Thyroid gland (tissue), 4 donors: ENCODE results near the gene DET1. TPM values are rescaled to one million over a fixed set of nuclear protein-coding genes. Genes with fewer than 3 reads are reported as not detected.

Experiments
- DNase-seq, 2 donors: peaks; one replicate each; pipeline ENCODE4 v3.0.0-alpha.2; 2019
- H3K27ac ChIP-seq, 3 donors: fragments of 200-600 bp; sonication (generic); 1 replicate in 2 of 3; 2 replicates in 1 of 3; pipeline ENCODE4 v1.5.1; 2016 to 2019; ENCODE audit warnings: mild to moderate bottlenecking in 1 of 3, moderate library complexity in 1 of 3
- H3K27me3 ChIP-seq: fragments of 200-600 bp; sonication (generic); one replicate; pipeline ENCODE4 v1.5.1; 2019
- H3K36me3 ChIP-seq, 2 donors: fragments of 200-600 bp; sonication (generic); one replicate each; pipeline ENCODE4 v1.5.1; 2016 to 2019
- H3K4me1 ChIP-seq, 2 donors: fragments of 200-600 bp; sonication (generic); one replicate each; pipeline ENCODE4 v1.5.1; 2017 to 2019
- H3K4me3 ChIP-seq, 3 donors: fragments of 200-600 bp; sonication (generic); replicated peaks in 1 of 3; 1 replicate in 2 of 3; 2 replicates in 1 of 3; pipeline ENCODE4 v1.5.1; 2016; ENCODE audit warnings: mild to moderate bottlenecking in 1 of 3
- H3K9me3 ChIP-seq: fragments of 200-600 bp; sonication (generic); one replicate; pipeline ENCODE4 v1.5.1; 2017
- POLR2A ChIP-seq, 2 donors: fragments of 450-650 bp; IDR thresholded peaks; one replicate each; pipeline ENCODE4 v1.6.1; 2017; ENCODE audit warnings: antibody characterized with exemption in 2 of 2, mild to moderate bottlenecking in 2 of 2, moderate library complexity in 1 of 2
- WGBS, 2 donors: methylation state at CpG; one replicate each; pipeline ENCODE4 v1.1.5; 2017; 5-methylcytosine and 5-hydroxymethylcytosine counted together
- intact Hi-C: fragments of 100-400 bp; cut with DNase I; formaldehyde crosslinking; loops from one replicate; pipeline ENCODE4 v1.15.1; 2023
- small RNA-seq: library from RNA; depleted of rRNA; stranded (forward); fragments of <200 nt; gene quantifications from one replicate; pipeline ENCODE3, GENCODE V24; 2016
- total RNA-seq, 4 donors: library from RNA; depleted of rRNA; stranded (reverse); fragments of >200 nt; gene quantifications; one replicate each; pipeline ENCODE4 v1.2.3, GENCODE V29; 2016
- TF ChIP-seq, protein P1 (sequence below), 6 experiments: fragments of 200-600 bp in 3 of 6; fragments of 450-650 bp in 3 of 6; sonication (generic) in 3 of 6; IDR thresholded peaks; one replicate each; pipeline ENCODE4 v1.5.1; 2016 to 2019; ENCODE audit warnings: antibody characterized with exemption in 6 of 6, mild to moderate bottlenecking in 2 of 6, inconsistent platforms in 1 of 6, moderate library complexity in 1 of 6

The DET1 gene
- total RNA-seq, 4 donors from 2014 or later = 8.8 to 11.2 (median 10.6) TPM

DNA sequence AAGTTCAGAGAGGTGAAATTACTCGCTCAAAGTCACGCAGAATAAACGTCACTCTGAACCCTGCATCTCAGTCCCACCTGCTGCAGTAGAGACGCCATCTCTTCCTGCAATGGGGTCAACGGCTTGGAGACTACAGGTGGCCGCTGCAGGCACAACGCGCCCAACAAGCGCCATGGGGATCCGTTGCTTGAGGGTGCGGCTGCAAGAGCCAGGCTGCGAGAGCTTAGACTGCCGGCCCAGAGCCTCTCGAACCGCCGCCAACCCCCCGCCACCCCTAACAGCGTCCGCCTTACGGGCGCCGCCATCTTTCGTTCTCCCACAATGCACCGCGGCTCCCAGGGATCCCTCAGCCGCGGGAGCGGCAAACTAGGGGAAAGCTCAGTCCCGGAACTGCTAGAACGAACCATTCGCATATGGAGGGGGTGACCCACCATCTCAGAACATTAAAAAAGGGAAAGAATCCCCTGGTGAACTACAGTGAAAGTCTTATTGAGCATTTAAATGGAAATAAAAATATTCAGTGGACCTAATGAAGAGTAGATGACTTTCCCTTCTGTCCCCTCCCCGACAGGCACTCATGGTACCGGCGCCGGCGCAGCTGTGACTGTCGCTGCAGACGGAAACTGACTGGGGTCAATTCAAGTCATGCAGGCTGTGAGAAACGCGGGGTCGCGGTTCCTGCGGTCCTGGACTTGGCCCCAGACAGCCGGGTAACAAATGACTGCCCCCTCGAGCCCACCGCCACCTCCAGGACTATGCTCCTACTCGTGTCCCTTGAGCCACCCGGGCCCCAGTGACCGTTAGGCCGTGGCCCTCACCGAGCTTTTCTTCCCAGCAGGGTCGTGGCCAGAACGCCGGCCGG lies 79.2 kb downstream of the DET1 start, which contains the start of the genes MRPL46 and MRPS11:
Gene MRPL46, minus strand, starts transcription at position 316 of the 862 bp plus-strand sequence. Its CDS starts 11 bp downstream, at position 305.
Gene MRPS11, plus strand, starts transcription at position 636 of the 862 bp plus-strand sequence. Its CDS starts 10 bp downstream, at position 646.
- Histone ChIP-seq H3K9me3 (no peaks in the 10 kb centered on the region), H3K4me1 (peaks cover 19 to 37% of the 10 kb centered on the region in 2 donors), H3K27ac (peak within 1 kb of the TSS; percentile 90 to 98 (median 91)), H3K27me3 (no peaks in the 10 kb centered on the region), H3K36me3 (peaks cover 23 to 25% of the 10 kb centered on the region in 2 donors), H3K4me3 (peak within 1 kb of the TSS; percentile 44 to 83 (median 66))
- TF ChIP-seq, protein P1, sequence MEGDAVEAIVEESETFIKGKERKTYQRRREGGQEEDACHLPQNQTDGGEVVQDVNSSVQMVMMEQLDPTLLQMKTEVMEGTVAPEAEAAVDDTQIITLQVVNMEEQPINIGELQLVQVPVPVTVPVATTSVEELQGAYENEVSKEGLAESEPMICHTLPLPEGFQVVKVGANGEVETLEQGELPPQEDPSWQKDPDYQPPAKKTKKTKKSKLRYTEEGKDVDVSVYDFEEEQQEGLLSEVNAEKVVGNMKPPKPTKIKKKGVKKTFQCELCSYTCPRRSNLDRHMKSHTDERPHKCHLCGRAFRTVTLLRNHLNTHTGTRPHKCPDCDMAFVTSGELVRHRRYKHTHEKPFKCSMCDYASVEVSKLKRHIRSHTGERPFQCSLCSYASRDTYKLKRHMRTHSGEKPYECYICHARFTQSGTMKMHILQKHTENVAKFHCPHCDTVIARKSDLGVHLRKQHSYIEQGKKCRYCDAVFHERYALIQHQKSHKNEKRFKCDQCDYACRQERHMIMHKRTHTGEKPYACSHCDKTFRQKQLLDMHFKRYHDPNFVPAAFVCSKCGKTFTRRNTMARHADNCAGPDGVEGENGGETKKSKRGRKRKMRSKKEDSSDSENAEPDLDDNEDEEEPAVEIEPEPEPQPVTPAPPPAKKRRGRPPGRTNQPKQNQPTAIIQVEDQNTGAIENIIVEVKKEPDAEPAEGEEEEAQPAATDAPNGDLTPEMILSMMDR (IDR thresholded peaks at IDR 0.05) = no peak
- TF ChIP-seq POLR2A (IDR thresholded peaks at IDR 0.05) = peak in 1 of 2 donors; percentile 33
- intact Hi-C loops = loop anchor here (5.0 kb wide), 1 partner anchor 150 kb away; no protein-coding TSS in a partner anchor
- DNase-seq = peak; percentile 87 to 89
- 0 to 1% methylated on average over 35 to 42 of the region's 55 CpGs for WGBS, 2 donors

DNA sequence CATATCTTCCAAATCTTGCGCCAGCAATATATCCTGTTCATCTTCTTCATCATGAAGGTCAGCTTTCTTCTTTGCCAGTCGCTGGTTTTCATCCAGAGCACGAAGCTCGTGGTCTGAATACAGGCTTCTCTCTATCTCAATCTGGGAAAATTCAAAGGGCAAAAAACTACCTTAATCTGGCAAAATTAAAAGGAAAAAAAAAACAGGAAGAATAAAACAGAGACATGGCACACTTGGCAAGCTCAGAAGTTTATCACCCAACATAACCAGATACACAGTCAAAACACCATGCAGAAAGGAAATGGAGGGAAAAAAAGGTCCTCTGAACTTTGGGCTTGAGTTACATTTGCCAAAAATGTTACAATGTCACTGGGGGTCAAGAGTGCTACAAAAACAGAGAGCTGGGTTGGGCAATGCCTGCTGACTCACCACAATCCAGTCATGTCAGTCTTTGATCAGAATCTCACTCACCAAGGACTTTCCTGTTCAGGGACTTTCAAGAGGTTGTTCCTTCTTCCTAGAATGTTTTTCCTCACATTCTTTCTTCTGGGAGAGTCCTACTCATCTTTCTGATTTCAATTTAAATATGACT lies 80.8 kb downstream of the DET1 start:
- Histone ChIP-seq H3K4me3 (no peak overlapping the region), H3K4me1 (peaks cover 19 to 35% of the 10 kb centered on the region in 2 donors), H3K27me3 (no peaks in the 10 kb centered on the region), H3K9me3 (no peaks in the 10 kb centered on the region), H3K36me3 (peaks cover 25 to 26% of the 10 kb centered on the region in 2 donors), H3K27ac (no peak overlapping the region)
- DNase-seq = peak in 1 of 2 donors; percentile 14
- intact Hi-C loops = loop anchor here (5.0 kb wide), 1 partner anchor 152 kb away; no protein-coding TSS in a partner anchor
- 95 to 97% methylated on average over 4 of the region's 4 CpGs for WGBS, 2 donors
- TF ChIP-seq, protein P1 (IDR thresholded peaks at IDR 0.05) = no peak
- TF ChIP-seq POLR2A (IDR thresholded peaks at IDR 0.05) = no peak

DNA sequence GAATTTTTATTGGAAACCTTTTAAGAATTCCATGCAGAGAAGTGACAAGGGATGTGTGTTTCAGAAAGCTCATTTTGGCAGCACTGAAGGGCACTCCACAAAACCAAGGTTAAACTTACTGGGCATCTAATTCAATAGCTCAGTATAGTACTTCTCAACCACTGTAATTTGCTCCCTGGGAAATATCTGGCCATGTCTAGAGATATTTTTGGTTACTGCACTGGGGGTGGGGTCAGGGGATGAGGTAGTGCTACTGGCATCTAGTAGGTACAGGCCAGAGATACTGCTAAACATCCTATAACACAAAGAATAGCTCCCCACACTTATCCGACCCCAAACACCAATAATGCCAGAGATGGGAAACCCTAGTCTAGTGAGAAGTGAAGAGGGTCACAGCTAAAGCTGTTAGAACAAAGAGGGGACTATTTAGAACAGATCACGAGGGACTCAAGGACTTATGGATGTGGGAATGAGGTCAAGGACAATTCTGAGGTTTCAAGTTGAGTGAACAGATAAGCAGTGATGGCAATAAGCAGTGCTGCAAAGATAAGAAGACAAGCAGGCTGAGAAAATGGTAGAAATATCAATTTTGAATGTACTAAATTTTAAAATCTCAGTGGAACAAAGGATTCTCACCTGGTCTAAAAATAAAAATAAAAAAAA lies 82.5 kb downstream of the DET1 start:
- H3K27me3 ChIP-seq = no peaks in the 10 kb centered on the region
- H3K36me3 ChIP-seq = peaks cover 40 to 41% of the 10 kb centered on the region in 2 donors
- 67 to 71% methylated on average over 2 of the region's 2 CpGs for WGBS, 2 donors
- no peaks in the 10 kb centered on the region for H3K9me3 ChIP-seq
- H3K4me1 ChIP-seq = peaks cover 19% of the 10 kb centered on the region in 2 donors
- no peak for DNase-seq
- intact Hi-C loops = no loop called here
- TF ChIP-seq POLR2A (IDR thresholded peaks at IDR 0.05) = no peak
- TF ChIP-seq, protein P1 (IDR thresholded peaks at IDR 0.05) = no peak
- H3K27ac ChIP-seq = no peak overlapping the region
- H3K4me3 ChIP-seq = no peak overlapping the region

Small RNA genes within 50 kb of the gene (small RNA-seq; reads per million reads assigned to genes)
- not detected for gene AC013489.2

Other genes with a start within 250 kb of the DET1 start
- gene MRPL46, start 79.3 kb downstream of the DET1 start, total RNA-seq = 10 to 100 TPM; 17.3 to 30.5 (median 26.0) TPM
- 10 to 100 TPM; 44.2 to 95.3 (median 65.0) TPM for gene MRPS11, start 79.0 kb downstream of the DET1 start, total RNA-seq
- gene AEN, start 74.7 kb upstream of the DET1 start, total RNA-seq = 10 to 100 TPM; 21.6 to 32.8 (median 27.3) TPM
- gene ISG20, start 92.3 kb upstream of the DET1 start, total RNA-seq = 10 to 100 TPM; 14.3 to 47.8 (median 35.1) TPM